Skeletal muscle tissue (tissue), 4 donors: Measurements from ENCODE around the gene DDX55. TPM values are rescaled to one million over a fixed set of nuclear protein-coding genes. Genes with fewer than 3 reads are reported as not detected.
"Not testable (repeated sequence)": the region's sequence is repeated elsewhere in the genome, so short reads cannot be mapped to it uniquely, and the experiment has no call there.

Experiments
- H3K27ac ChIP-seq: one replicate; pipeline ENCODE4 v1.7.0; 2013; ENCODE audit warnings: mild to moderate bottlenecking, low read depth, low read length, inconsistent platforms
- H3K27me3 ChIP-seq, 3 donors: one replicate each; pipeline ENCODE4 v1.7.0; 2013; ENCODE audit warnings: low read length in 3 of 3; ENCODE audit not compliant: control insufficient read depth in 3 of 3, insufficient read depth in 3 of 3
- H3K36me3 ChIP-seq, 3 donors: one replicate each; pipeline ENCODE4 v1.7.0; 2013; ENCODE audit warnings: low read length in 3 of 3; ENCODE audit not compliant: control insufficient read depth in 3 of 3, insufficient read depth in 3 of 3
- H3K4me1 ChIP-seq, 3 donors: one replicate each; pipeline ENCODE4 v1.7.0; 2013; ENCODE audit warnings: low read length in 3 of 3, mild to moderate bottlenecking in 3 of 3; ENCODE audit not compliant: control insufficient read depth in 3 of 3, insufficient read depth in 3 of 3
- H3K4me3 ChIP-seq, 3 donors: one replicate each; pipeline ENCODE4 v1.7.0; 2013; ENCODE audit warnings: low read length in 3 of 3
- H3K9ac ChIP-seq, 3 donors: one replicate each; pipeline ENCODE4 v1.7.0; 2013; ENCODE audit warnings: low read length in 3 of 3, mild to moderate bottlenecking in 3 of 3, moderate library complexity in 2 of 3, low read depth in 1 of 3
- H3K9me3 ChIP-seq, 3 donors: one replicate each; pipeline ENCODE4 v1.7.0; 2013; ENCODE audit warnings: low read length in 3 of 3; ENCODE audit not compliant: control insufficient read depth in 3 of 3
- total RNA-seq: library from RNA; depleted of rRNA; stranded (reverse); fragments of >200 nt; gene quantifications from one replicate; pipeline ENCODE4 v1.2.3, GENCODE V29; 2014
- donor health status: Osteomylitis.

Gene DDX55, protein sequence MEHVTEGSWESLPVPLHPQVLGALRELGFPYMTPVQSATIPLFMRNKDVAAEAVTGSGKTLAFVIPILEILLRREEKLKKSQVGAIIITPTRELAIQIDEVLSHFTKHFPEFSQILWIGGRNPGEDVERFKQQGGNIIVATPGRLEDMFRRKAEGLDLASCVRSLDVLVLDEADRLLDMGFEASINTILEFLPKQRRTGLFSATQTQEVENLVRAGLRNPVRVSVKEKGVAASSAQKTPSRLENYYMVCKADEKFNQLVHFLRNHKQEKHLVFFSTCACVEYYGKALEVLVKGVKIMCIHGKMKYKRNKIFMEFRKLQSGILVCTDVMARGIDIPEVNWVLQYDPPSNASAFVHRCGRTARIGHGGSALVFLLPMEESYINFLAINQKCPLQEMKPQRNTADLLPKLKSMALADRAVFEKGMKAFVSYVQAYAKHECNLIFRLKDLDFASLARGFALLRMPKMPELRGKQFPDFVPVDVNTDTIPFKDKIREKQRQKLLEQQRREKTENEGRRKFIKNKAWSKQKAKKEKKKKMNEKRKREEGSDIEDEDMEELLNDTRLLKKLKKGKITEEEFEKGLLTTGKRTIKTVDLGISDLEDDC
- total RNA-seq = 12.5 TPM

DNA sequence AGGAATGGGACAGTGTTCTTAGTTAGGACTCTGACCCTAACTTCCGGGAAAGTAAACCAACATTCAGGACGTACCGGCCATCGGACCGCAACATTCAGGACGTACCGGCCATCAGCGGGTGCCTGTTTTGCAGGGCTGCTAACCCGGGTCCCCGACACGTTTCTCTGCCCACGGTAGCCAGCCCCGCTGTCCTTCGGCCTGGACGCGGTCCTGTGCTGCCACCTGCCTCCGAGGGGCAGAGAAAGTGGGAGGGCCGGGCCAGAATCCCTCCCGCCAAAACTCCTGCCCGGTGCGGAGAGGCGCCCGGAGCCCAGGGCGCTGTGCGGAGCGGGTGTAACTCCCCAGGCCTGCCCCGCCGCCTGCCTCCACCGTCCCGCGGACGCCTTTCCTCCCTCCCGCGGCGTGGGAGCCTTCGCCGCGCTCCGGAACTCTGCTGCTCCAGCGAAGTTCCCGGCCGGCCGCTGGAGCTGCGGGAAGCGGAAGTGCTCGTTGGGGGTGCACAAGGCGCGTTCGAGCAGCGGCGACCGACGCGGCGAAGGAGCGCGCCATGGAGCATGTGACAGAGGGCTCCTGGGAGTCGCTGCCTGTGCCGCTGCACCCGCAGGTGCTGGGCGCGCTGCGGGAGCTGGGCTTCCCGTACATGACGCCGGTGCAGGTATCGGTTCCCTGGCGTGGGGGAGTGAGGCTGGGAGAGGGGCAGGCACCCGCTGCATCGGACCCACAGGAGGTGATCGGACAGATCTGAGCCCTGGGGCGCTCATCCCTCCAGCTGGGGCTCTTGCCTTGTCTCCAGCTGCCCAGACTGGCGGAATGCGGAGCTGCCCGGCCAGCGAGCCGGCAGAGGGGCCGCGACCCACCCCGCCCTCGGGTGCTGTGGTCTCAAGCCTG, at the start of gene DDX55:
Gene DDX55 (plus strand): TSS at position 498 of the 888 bp plus-strand sequence. CDS start 50 bp downstream, at position 548.
- Histone ChIP-seq H3K27me3 (no peaks in the 10 kb centered on the region), H3K9ac (peak within 1 kb of the TSS; percentile 98 to 99 (median 98)), H3K4me1 (peaks cover 19 to 29% (median 20%) of the 10 kb centered on the region in 3 donors), H3K9me3 (no peaks in the 10 kb centered on the region), H3K36me3 (peaks cover 19 to 31% (median 25%) of the 10 kb centered on the region in 3 donors), H3K4me3 (peak within 1 kb of the TSS; percentile 96 to 100 (median 99)), H3K27ac (peak within 1 kb of the TSS; percentile 88)

DNA sequence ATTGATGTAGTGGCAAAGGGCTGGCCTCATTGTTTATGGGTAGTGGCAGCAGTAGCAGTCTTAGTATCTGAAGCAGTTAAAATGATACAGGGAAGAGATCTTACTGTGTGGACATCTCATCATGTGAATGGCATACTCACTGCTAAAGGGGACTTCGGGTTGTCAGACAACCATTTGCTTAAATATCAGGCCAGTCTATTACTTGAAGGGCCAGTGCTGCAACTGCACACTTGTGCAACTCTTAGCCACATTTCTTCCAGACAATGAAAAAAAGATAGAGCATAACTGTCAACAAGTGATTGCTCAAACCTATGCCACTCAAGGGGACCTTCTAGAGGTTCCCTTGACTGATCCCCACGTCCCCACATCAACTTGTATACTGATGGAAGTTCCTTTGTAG, 47.8 kb upstream of the DDX55 start:
- H3K27ac ChIP-seq, H3K27me3 ChIP-seq, H3K4me1 ChIP-seq, H3K4me3 ChIP-seq, H3K9ac ChIP-seq, H3K9me3 ChIP-seq, H3K36me3 ChIP-seq: not testable (repeated sequence)

DNA sequence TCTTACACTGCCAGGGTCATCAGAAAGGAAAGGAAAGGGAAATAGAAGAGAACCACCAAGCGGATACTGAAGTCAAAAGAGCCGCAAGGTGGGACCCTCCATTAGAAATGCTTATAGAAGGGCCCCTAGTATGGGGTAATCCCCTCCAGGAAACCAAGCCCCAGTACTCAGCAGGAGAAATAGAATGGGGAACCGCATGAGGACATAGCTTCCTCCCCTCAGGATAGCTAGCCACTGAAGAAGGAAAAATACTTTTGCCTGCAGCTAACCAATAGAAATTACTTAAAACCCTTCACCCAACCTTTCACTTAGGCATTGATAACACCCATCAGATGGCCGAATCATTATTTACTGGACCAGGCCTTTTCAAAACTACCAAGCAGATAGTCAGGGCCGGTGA, 47.1 kb upstream of the DDX55 start:
- H3K36me3 ChIP-seq, H3K9ac ChIP-seq, H3K9me3 ChIP-seq, H3K4me3 ChIP-seq, H3K27me3 ChIP-seq, H3K4me1 ChIP-seq, H3K27ac ChIP-seq: not testable (repeated sequence)

DNA sequence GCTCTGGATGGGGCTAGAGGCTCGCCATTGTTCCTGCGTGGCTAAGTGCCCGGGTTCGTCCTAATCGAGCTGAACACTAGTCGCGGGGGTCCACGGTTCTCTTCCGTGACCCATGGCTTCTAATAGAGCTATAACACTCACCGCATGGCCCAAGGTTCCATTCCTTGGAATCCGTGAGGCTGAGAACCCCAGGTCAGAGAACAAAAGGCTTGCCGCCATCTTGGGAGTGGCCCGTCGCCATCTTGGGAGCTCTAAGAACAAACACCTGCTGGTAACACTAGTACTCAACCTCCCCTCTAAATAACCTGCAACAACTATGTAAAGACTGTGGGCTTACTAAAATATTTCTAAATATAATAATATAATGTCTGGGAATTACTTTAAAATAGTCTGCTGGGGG, 43.4 kb upstream of the DDX55 start:
- H3K9ac ChIP-seq, H3K27me3 ChIP-seq, H3K9me3 ChIP-seq, H3K4me3 ChIP-seq, H3K4me1 ChIP-seq, H3K27ac ChIP-seq, H3K36me3 ChIP-seq: not testable (repeated sequence)

DNA sequence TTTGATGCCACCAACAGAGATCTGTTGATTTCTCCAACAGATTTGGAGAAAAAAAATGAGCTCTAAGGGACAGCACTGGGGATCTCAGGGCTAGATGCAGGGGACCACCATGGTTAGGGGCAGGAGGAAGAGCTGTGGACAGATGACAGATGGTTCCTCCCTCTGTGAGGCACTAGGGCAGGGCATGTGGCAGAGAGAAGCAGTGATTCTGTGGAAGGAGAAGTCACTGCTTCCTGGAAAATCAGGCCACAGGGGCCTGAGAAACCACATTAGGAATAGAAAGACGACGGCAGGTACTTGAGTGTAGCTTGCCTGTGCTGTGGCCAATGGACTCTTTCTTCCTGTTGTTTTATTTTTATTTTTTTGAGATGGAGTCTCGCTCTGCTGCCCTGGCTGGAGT, 42.4 kb upstream of the DDX55 start:
- no peaks in the 10 kb centered on the region for H3K36me3 ChIP-seq
- H3K9ac ChIP-seq = no peak overlapping the region
- H3K4me3 ChIP-seq = no peak overlapping the region
- no peaks in the 10 kb centered on the region for H3K9me3 ChIP-seq
- H3K27ac ChIP-seq = no peak overlapping the region
- no peaks in the 10 kb centered on the region for H3K27me3 ChIP-seq
- H3K4me1 ChIP-seq = no peaks in the 10 kb centered on the region

DNA sequence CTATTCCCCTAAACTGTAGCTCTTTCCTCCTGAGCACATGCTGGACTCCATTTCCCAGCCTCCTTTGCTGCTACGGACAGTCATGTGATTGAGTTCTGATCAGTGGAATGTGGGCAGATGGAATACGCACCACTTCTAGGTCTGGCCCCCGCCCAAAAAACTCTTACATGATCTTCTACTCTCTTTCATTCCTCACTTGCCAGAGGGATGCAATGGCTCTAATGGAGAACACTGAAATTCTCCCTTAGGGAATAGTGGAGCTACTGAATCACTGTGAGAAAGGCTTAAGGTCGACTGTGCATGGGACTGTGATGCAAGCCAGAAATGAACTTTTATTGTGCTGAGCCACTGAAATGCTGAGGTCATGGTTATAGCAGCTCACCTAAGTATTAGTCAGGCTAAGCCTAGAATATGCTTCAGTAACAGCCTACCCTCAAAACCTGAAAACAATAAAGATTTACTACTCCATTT, 30.5 kb upstream of the DDX55 start:
- H3K4me1 ChIP-seq = no peaks in the 10 kb centered on the region
- no peaks in the 10 kb centered on the region for H3K27me3 ChIP-seq
- no peak overlapping the region for H3K27ac ChIP-seq
- H3K9me3 ChIP-seq = no peaks in the 10 kb centered on the region
- peaks cover 0 to 2% (median 0%) of the 10 kb centered on the region in 3 donors for H3K36me3 ChIP-seq
- H3K9ac ChIP-seq = no peak overlapping the region
- H3K4me3 ChIP-seq = peak overlapping the region in 1 of 3 donors; percentile 17

DNA sequence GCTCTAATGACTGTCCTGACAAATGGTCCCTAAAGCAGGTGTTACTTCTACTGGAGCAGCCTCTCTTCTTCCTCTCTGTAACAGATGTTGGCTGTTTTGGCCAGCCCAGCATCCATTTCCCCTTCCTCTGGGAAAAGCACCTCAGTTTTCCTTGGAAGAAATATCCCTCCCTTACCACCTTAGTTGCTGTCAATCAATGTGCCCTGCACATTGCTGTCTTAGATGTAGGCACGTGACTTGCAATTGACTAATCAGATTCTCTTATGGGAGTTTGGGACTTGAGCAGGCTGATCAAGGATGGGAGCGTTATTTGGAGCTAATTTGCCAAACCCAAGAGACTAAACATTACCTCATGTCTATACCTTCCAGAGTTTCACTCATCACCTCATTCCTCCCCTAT, 29.5 kb upstream of the DDX55 start:
- H3K36me3 ChIP-seq = peaks cover 0 to 4% (median 2%) of the 10 kb centered on the region in 3 donors
- no peaks in the 10 kb centered on the region for H3K9me3 ChIP-seq
- no peaks in the 10 kb centered on the region for H3K4me1 ChIP-seq
- no peaks in the 10 kb centered on the region for H3K27me3 ChIP-seq
- no peak overlapping the region for H3K4me3 ChIP-seq
- no peak overlapping the region for H3K9ac ChIP-seq
- no peak overlapping the region for H3K27ac ChIP-seq

DNA sequence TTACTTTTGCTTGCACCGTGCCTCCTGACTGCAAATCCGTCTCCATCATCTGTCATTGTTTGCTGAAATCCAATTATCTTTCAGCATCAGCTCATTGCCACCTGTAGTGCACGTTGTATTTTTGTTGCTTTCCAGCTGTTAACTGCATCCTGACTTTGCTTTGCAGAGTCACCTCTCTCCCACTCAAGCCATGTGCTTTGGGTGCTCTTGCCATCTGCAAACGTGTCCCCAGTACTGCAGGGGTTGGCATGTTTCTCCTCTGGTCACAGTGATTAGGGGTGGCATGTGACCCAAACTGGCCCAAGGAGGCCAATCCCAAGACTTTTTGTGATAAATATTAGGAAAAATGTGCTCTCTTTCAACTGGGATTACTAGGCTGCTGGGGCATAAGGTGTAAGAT, 28.0 kb upstream of the DDX55 start:
- Histone ChIP-seq H3K4me1 (no peaks in the 10 kb centered on the region), H3K36me3 (peaks cover 0 to 4% (median 4%) of the 10 kb centered on the region in 3 donors), H3K9me3 (no peaks in the 10 kb centered on the region), H3K27ac (no peak overlapping the region), H3K9ac (no peak overlapping the region), H3K4me3 (no peak overlapping the region), H3K27me3 (no peaks in the 10 kb centered on the region)

DNA sequence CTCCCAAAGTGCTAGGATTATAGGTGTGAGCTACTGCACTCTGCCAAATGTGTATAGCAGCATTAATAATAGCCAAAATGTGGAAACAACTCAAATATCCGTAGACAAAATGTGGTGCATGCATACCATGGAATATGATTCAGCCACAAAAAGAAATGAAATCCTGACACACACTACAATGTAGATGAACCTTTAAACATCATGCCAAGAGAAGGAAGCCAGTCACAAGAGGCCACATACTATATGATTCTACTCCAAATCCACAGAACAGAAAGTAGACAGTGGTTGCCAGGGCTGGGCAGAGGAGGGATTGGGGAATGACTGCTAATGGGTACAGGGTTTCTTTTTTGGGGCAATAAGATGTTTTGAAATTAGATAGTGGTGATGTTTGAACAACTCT, 25.3 kb upstream of the DDX55 start:
- Histone ChIP-seq H3K36me3 (peaks cover 0 to 4% (median 4%) of the 10 kb centered on the region in 3 donors), H3K27ac (no peak overlapping the region), H3K4me3 (no peak overlapping the region), H3K27me3 (no peaks in the 10 kb centered on the region), H3K9me3 (no peaks in the 10 kb centered on the region), H3K9ac (no peak overlapping the region), H3K4me1 (peaks cover 0 to 4% (median 0%) of the 10 kb centered on the region in 3 donors)
